GM21447 (cell line): ENCODE results near the gene UBXN11.
A peak's percentile ranks its signal among the peaks of the same experiment; 100 is the strongest.

Experiments
- ATAC-seq: cut with Tn5 transposase; IDR thresholded peaks from one replicate; pipeline ENCODE4 v1.9.1; 2021; ENCODE audit not compliant: unreplicated experiment

Gene UBXN11

DNA sequence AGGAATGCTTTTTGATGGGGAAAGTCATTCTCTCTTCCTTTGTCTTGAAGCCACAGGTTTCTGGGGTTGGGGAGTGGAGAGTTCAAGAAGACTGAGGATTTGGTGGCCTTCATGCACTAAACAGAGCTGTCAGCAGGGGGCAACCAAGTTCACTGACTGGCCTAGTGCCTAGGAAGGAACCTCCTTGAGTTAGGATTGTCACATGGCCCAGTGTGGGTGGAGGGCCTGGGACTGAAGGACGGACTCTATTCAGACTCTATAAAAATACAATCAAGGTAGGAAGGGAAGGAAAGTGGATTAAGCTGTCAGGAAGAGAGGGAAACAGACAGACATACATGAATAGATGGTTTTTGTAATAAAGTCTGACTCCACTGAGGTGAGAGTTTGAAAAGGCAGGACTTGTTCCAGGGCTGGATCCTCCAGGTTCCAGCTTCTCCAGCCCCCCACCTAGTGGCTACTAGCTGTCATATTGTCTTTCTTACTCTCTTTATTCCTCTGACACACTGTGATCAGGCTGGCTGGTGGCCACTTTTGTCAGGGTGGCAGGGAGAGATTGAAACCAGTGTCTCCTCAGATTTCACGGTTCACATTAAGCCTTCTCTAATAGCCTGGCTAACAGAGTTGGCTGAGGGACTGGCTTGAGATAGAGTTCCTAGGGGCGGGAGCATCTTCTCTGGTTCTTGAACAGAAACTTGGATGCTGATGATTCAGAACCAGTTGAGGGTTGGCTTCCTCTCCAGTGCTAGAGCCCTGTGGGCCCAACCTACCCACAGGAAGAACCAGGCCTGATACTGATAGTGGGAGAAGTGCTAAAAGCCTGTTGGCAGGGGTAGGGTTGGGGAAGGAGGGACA, 30.6 kb downstream of the UBXN11 start:
- no peak for ATAC-seq

DNA sequence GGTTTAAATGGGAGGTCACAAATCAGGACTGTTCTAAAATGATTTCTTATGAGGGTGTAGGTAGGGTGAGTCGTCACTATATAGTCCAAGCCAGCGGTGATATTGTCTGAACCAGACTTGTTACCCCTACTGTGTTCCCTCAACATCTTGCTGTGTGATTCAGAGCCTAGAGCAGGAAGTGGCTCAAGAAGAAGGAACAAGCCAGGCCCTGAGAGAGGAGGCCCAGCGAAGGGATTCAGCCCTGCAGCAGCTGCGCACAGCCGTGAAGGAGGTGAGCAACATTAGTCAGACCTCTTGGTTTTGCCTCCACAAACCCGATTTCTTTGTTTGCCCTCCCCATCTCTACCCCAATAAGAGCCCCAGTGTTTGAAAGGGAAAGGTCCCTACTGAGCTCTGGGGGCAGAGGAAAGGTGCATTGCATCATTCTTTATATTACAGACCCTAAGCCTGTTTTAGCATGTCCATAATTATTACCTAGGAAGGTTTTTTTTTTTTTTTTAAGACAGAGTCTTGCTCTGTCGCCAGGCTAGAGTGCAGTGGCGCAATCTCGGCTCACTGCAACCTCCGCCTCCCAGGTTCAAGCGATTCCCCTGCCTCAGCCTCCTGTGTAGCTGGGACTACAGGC, 31.5 kb downstream of the UBXN11 start:
- no peak for ATAC-seq

DNA sequence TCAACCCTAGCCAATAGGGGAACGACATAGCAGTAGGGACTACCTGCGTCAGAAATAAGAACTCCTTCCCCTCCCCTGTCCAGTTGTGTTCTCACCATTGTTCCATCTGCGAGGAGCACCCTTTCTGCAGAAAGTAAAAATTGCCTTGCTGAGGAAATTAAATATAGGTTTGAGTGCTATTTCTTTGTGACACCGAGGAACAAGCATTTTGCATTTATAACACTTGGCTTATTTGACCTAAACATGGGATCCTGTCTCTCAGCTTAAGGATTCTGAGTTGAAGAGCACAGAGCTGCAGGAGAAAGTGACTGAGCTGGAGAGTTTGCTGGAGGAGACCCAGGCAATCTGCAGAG, 37.3 kb downstream of the UBXN11 start:
- ATAC-seq: no peak

DNA sequence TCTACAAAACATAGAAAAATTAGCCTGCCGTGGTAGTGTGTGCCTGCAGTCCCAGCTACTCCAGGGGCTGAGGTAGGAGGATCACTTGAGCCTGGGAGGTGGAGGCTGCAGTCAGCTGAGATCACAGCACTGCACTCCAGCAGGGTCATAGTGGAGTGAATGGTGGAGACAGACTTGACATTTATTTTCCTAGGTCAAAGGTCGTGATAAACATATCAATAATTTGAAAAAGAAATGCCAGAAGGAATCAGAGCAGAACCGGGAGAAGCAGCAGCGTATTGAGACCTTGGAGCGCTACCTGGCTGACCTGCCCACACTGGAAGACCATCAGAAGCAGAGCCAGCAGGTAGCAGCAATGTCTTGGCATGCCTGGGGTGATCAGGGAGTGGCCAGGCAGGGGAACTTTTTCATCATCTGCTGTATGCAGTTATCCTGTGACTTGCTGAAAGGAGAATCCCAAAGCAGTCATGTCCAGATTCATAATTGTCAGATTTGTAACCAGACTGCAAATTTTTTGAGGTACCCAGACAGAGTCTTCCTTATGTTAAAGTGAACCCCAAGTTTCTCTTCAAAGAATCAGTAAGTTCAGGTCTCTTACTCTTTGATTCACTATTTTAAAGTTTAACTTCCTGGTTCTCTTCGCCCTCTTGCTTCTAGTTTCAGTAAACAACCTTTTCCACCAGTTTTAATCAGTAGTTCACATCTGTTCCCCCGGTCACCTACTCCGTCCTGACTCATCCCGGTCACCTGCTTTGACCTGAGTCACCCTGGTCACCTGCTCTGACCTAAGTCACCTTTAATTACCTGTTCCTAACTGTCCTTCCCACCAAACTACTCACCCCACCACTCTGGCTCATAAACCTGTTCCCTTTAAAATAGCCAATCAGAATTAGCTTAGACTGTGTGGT, 37.9 kb downstream of the UBXN11 start:
- ATAC-seq: no peak

DNA sequence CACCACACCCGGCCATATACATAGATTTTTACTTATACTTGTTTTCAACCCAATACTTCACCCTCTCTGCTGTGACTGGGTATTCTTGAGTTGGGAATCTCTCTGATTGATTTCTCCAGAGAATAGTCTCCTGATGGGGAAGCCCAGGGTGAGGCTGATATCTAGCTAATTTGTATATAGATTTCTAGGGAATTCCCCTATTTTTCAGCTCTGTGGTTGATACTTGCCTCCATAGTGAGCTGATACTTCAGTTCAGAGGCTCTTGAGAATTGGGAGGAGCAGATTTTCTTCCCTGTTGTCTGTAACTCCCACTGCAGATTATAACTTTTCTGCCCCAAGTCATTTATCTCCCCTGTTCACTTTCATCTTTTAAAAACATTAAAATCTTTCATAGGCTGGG, 41.0 kb downstream of the UBXN11 start:
- no peak for ATAC-seq

DNA sequence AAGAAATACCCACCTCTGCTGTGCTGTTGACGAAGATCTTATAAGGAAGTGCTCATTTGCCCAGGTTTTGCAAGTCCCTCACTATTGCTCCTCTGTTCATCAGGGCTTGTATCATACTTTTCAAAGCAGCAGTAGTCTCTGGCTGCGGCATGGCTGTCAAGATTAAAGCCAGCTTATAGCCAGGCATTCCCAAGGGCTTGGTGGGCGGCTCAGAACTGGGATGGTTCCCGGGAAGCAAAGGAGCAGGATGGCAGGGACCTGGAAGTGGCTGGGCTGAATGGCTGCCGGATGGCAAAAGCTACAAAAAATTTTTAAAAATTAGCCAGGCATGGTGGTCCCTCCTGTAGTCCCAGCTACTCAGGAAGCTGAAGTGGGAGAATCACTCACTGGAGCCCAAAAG, 43.2 kb downstream of the UBXN11 start:
- no peak for ATAC-seq

DNA sequence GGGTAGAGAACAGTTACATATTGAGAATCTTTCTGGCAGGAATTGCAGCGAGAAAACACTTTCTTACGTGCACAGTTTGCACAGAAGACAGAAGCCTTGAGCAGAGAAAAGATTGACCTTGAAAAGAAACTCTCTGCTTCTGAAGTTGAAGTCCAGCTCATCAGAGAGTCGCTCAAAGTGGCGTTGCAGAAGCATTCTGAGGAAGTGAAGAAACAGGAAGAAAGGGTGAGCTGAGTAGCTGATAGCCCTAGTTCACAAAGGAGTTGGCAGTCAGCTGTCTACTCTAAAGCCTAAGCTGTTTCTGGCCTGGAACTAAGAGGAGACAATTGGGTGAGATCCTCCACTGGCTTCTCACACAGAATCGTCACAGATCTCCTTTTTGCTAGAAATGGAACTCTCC, 46.9 kb downstream of the UBXN11 start:
- ATAC-seq: no peak

DNA sequence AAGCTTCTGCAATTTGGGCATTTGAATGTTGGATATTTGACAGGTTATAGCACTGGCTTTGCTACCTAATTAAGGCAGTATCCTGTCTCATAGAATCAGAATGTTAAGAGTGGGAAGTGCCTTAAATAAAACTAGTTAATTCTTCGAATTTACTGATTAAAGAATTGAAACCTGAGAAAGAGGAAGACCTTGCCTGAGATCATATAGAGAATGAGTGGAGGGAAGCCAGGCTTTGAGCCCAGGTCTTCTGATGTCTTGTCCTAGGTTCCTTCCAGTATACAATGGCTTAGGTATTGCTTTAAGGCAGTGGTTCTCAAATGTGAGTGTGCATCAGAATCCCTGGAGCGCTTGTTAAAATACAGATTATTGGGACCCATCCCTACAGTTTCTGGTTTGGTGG, 47.4 kb downstream of the UBXN11 start:
- no peak for ATAC-seq

DNA sequence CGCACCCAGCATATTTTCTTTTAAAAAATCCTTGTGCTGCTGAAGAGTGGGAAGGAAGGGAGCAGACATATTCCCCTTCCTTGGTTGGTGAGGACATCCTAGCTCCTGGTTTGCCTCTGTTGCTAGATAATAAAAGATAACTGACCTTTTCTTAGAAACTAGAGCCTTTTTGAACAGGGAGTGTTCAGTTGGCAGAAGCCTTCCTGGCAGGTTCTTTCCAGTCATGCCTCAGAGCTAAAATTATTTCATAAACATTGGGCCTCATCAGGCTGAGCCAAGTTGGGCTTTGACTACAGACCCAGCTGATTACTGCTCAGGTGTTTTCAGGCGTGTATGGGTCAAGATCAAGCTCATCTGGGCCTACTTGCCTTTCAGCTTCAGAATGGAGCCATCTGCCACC, 49.2 kb downstream of the UBXN11 start:
- ATAC-seq: no peak

DNA sequence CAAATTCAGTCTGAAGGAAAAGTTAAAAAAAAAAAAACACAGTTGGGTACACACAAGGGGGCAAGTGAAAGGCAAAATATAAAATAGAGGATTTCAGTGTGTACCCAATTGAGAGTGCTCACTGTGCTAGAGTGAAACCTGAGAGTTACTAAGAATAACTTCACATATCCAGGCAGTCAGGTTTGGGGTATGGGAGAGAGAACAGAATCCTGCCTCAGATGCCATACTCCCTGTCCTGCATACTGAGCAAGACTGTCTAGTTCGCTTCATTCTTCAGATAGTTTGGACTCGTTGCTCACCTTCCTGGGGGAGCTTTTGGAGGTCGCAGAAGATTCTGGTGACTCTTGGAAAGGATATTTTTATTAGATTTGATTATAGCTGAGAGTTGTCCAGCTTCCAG, 52.0 kb downstream of the UBXN11 start:
- no peak for ATAC-seq

DNA sequence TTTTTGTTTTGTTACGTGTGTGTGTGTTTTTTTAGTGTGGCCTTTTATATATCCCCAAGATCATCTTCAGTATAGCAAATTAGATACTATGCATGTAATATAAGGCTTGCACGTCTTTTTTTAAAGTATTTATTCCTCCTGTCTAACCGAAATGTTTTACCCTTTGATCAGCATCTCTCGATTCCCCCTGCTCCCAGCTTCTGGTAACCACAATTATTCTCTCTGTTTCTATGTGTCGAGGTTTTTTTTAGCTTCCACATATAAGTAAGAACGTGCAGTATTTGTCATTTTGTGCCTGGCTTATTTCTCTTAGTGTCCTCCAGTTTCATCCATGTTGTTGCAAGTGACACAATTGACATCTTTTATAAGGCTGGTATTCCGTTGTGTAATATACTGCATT, 53.7 kb downstream of the UBXN11 start:
- no peak for ATAC-seq

DNA sequence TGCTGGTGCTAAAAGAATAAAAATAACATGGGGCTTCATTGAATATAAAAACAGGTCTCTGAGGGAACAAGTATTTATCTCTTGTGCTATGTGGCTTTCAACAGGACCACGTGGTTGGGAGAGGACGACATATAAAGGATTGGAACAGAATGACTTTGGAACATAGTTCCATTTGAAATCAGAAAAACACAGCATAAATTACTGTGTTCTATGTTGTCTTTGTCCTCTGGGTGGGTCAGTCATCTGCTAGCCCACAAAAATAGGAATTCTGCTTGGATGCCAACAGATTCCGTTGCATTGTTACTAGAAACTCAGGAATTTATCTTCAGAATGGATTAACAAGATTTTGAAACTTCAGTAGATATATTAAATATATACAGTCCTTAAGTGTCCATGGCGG, 66.5 kb downstream of the UBXN11 start:
- no peak for ATAC-seq

DNA sequence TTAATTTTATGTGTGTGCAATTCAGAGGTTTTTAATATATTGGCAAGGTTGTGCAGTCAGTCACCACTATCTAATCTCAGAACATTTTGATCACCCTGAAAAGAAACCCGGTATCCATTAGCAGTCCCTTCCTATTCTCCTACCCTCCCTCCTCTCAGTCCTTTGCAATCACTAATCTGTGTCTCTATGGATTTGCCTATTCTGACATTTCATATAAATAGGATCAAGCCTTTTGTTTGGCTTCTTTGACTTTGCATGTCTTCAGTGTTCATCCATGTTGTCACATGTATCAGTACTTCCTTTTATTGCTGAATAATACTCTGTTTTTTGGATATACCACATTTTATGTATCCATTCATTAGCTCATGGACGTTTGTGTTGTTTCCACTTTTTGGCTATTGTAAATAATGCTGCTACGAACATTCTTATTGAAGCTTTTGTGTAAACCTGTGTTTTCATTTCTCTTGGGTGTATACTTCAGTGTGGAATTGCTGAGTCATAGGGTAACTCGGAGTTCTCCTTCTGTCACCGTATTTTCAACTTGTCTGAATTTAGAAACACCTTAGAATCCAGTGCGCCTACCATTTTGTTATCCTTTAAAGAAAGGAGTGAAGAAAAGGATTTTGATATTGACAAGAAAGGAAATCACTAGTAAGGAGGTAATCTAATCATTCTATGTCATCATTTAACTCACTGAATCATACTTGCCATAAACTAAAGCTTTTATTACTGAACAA, 69.0 kb downstream of the UBXN11 start:
- ATAC-seq: no peak

DNA sequence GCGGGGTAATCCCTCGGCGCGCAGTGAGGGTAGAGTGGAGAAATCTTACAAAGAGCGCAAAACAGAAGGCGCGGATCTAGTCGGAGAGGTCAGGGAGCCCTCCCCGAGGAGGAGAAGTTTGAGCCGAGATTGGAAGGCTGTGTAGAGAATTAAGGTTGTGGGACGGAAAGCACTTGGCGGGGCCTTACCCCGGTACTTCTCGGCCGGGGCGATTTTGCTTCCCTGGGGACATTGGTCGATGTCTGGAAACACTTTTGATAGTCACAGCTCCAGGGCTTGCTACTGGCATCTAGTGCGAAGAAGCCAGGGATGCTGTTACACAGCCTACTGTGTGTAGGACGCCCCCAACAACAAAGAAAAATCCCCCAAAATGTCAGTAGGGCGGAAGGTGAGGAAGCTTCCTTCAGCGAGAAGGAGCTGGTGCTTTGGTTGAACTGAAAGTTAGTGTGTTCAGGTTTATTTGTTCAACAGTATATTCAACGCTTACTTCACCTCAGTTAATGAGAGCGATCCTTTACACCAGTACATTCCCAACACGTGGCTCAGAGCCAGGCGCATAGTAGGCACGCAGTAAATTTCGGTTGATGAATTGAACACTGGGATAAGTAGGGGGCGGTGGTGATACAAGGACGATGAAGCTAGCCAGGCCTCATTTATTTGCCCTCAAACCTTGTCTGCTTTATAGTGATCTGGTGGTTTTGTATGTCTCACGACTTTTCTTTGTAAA, 71.6 kb downstream of the UBXN11 start:
- peak; percentile 1 for ATAC-seq

DNA sequence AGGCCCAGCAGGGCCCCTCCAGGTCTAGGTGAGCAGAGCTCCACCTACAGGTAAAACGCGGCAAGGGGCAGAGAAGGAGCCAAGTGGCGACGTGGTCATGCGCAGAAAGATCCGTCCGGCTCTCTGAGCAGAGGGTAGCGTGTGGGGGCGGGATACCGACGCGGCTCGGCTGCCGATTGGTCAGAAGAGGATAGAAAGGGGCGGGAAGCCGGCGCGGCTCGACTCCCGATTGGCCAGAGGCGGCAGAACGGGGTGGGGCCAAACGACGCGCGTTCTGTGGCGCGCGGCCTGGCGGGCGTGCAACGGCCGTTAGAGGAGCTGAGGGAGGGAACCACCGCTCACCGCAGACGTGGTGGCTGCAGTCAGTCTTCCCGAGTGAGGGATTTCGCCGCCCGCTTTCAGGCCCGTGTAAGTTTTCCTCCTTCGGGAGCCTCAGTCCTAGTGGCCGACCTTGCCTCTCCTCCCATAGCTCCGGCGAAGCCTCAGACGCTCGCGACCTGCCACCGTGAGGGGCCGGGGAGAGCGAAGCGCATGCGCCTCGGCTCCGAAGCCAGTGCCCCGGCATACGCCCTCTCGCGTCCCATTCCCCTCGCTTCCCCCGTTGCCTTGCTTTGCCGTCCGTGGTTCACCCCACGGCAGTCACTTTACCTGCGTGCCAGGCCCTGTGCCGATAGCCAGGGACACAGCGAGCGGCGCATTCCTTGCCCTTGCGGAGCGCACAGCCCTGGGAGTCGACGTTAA, 72.4 kb downstream of the UBXN11 start, which contains the start of gene CEP85:
TSS of gene CEP85 (plus strand) at position 298 of the 741 bp plus-strand sequence. CDS start 5,584 bp downstream, outside the sequence.
- peak; percentile 82 for ATAC-seq
